Stimulated activated CD8-positive, alpha-beta memory T cell treated with anti-CD3 and anti-CD28 coated beads, Interleukin-7, amount 100 ng/mL, for 4 hours (primary cell): ENCODE results near the gene RPS6KB1.
"Not testable (repeated sequence)": the region's sequence is repeated elsewhere in the genome, so short reads cannot be mapped to it uniquely, and the experiment has no call there.

Source experiments
- DNase-seq, 2 donors: peaks; one replicate each; pipeline ENCODE4 v3.0.0-alpha.2; 2020; ENCODE audit warnings: low read depth in 2 of 2

RPS6KB1 gene

GRCh38 chr17:59870482-59870881 lies 22.4 kb upstream of the RPS6KB1 start:
- no peak for DNase-seq

GRCh38 chr17:59872351-59872750 lies 20.6 kb upstream of the RPS6KB1 start:
- DNase-seq = no peak

- not testable (repeated sequence) for DNase-seq
Measured at GRCh38 chr17:59873414-59873813, 19.5 kb upstream of the RPS6KB1 start.

- DNase-seq = no peak
Measured at GRCh38 chr17:59874376-59874775, 18.5 kb upstream of the RPS6KB1 start.

- DNase-seq = no peak
Measured at GRCh38 chr17:59876107-59876506, 16.8 kb upstream of the RPS6KB1 start.

GRCh38 chr17:59877965-59878364 lies 15.0 kb upstream of the RPS6KB1 start:
- no peak for DNase-seq

GRCh38 chr17:59878624-59879023 lies 14.3 kb upstream of the RPS6KB1 start:
- no peak for DNase-seq

GRCh38 chr17:59884861-59885260 lies 8.1 kb upstream of the RPS6KB1 start:
- no peak for DNase-seq

GRCh38 chr17:59888145-59888750 lies 4.7 kb upstream of the RPS6KB1 start:
- no peak for DNase-seq

GRCh38 chr17:59890720-59891119 lies 2.2 kb upstream of the RPS6KB1 start:
- DNase-seq = no peak

GRCh38 chr17:59892251-59892923 lies 534 bp upstream of the RPS6KB1 start:
- no peak for DNase-seq

GRCh38 chr17:59893676-59894100 lies 767 bp downstream of the RPS6KB1 start:
- no peak for DNase-seq

- DNase-seq = no peak
Measured at GRCh38 chr17:59897090-59897489, 4.2 kb downstream of the RPS6KB1 start.

GRCh38 chr17:59899099-59899498 lies 6.2 kb downstream of the RPS6KB1 start:
- DNase-seq = no peak

GRCh38 chr17:59901604-59902003 lies 8.7 kb downstream of the RPS6KB1 start:
- no peak for DNase-seq

- DNase-seq = no peak
Measured at GRCh38 chr17:59903455-59903854, 10.5 kb downstream of the RPS6KB1 start.

- DNase-seq = no peak
Measured at GRCh38 chr17:59907467-59907866, 14.5 kb downstream of the RPS6KB1 start.

- DNase-seq = no peak
Measured at GRCh38 chr17:59914274-59914854, 21.4 kb downstream of the RPS6KB1 start.

GRCh38 chr17:59916446-59916845 lies 23.5 kb downstream of the RPS6KB1 start:
- no peak for DNase-seq

- not testable (repeated sequence) for DNase-seq
Measured at GRCh38 chr17:59920637-59921036, 27.7 kb downstream of the RPS6KB1 start.

GRCh38 chr17:59930121-59930520 lies 37.2 kb downstream of the RPS6KB1 start:
- DNase-seq = not testable (repeated sequence)

GRCh38 chr17:59930768-59931167 lies 37.8 kb downstream of the RPS6KB1 start:
- DNase-seq = not testable (repeated sequence)

- DNase-seq = not testable (repeated sequence)
Measured at GRCh38 chr17:59933317-59933716, 40.4 kb downstream of the RPS6KB1 start.
